Colonic mucosa (tissue), 4 donors: ENCODE results near the gene KDM2A. TPM values are rescaled to one million over a fixed set of nuclear protein-coding genes. Genes with fewer than 3 reads are reported as not detected.

Source experiments
- DNase-seq: peaks from one replicate; pipeline ENCODE4 v3.0.0-alpha.2; 2020
- H3K27ac ChIP-seq: fragments of 200-600 bp; one replicate; pipeline ENCODE4 v1.8.0; 2021
- H3K27me3 ChIP-seq: fragments of 200-600 bp; one replicate; pipeline ENCODE4 v1.8.0; 2021
- H3K36me3 ChIP-seq: fragments of 200-600 bp; one replicate; pipeline ENCODE4 v1.8.0; 2021
- H3K4me1 ChIP-seq: fragments of 200-600 bp; one replicate; pipeline ENCODE4 v1.8.0; 2021; ENCODE audit warnings: mild to moderate bottlenecking
- H3K4me3 ChIP-seq: fragments of 200-600 bp; one replicate; pipeline ENCODE4 v1.8.0; 2021
- H3K9ac ChIP-seq, 2 donors: one replicate each; pipeline ENCODE4 v1.7.0; 2013; ENCODE audit warnings: control low read depth in 2 of 2, low read depth in 2 of 2, low read length in 2 of 2
- H3K9me3 ChIP-seq: fragments of 200-600 bp; one replicate; pipeline ENCODE4 v1.8.0; 2021
- intact Hi-C: fragments of 100-400 bp; cut with DNase I; formaldehyde crosslinking; loops from one replicate; pipeline ENCODE4 v1.14.1; 2022
- total RNA-seq, 2 donors: library from RNA; stranded (reverse); fragmentation: NEBNext Ultra II Directional in 1 of 2; extraction: Animal tissue kit (Norgen Biotek cat#: 25700) in 1 of 2; gene quantifications; one replicate each; pipeline ENCODE4 v1.2.1, GENCODE V29; 2021
- TF ChIP-seq, protein P1 (sequence below): fragments of 200-600 bp; IDR thresholded peaks from one replicate; pipeline ENCODE4 v1.8.0; 2022; ENCODE audit warnings: antibody characterized with exemption, mild to moderate bottlenecking
- donor health status: healthy.
- donor health status: DM: no; HTN: no; CAD: no.
- donor health status: DM: no; HTN: no; CAD: no.

The KDM2A gene
- total RNA-seq, 2 donors from 2014 or later: 63.3 to 80.6 TPM

DNA sequence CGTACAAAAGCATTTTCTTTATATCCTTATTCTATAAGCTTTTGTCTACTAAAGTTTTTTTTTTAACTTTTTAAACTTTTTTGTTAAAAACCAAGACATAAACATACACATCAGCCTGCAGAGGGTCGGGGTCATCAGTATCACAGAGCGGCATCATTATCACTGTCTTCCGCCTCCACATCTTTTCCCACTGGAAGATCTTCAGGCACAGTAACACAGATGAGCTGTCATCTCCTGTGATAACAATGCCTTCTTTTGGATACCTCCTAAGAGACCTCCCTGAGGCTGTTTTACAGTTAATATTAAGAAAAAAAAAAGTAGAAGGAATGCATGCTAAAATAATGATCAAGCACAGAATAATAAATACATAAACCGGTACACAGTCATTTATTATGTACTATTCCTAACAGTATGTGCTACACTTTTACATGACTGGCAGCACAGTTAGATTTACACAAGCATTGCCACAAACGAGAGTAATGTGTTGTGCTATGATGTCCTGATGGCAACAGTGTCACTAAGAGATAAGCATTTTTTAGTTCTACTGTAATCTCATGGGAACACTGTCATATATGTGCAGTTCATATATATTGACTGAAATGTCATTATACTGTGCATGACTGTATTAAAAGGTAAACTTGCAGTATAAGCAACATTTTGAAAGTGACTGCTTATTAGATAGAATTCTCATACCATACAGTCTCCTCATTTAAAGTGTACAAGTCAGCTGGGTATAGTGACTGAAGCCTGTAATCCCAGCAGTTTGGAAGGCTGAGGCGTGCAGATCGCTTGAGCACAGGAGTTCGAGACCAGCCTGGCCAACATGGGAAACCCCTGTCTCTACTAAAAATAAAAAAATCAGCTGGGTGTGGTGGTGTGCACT lies 58.6 kb downstream of the KDM2A start:
- H3K9ac ChIP-seq: no peak overlapping the region
- no peak overlapping the region for H3K4me3 ChIP-seq
- H3K27ac ChIP-seq: no peak overlapping the region
- H3K4me1 ChIP-seq: no peaks in the 10 kb centered on the region
- H3K36me3 ChIP-seq: peaks cover 5% of the 10 kb centered on the region
- H3K27me3 ChIP-seq: no peaks in the 10 kb centered on the region
- no peak for DNase-seq
- TF ChIP-seq, protein P1, sequence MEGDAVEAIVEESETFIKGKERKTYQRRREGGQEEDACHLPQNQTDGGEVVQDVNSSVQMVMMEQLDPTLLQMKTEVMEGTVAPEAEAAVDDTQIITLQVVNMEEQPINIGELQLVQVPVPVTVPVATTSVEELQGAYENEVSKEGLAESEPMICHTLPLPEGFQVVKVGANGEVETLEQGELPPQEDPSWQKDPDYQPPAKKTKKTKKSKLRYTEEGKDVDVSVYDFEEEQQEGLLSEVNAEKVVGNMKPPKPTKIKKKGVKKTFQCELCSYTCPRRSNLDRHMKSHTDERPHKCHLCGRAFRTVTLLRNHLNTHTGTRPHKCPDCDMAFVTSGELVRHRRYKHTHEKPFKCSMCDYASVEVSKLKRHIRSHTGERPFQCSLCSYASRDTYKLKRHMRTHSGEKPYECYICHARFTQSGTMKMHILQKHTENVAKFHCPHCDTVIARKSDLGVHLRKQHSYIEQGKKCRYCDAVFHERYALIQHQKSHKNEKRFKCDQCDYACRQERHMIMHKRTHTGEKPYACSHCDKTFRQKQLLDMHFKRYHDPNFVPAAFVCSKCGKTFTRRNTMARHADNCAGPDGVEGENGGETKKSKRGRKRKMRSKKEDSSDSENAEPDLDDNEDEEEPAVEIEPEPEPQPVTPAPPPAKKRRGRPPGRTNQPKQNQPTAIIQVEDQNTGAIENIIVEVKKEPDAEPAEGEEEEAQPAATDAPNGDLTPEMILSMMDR: no peak
- intact Hi-C loops: no loop called here
- H3K9me3 ChIP-seq: no peaks in the 10 kb centered on the region

DNA sequence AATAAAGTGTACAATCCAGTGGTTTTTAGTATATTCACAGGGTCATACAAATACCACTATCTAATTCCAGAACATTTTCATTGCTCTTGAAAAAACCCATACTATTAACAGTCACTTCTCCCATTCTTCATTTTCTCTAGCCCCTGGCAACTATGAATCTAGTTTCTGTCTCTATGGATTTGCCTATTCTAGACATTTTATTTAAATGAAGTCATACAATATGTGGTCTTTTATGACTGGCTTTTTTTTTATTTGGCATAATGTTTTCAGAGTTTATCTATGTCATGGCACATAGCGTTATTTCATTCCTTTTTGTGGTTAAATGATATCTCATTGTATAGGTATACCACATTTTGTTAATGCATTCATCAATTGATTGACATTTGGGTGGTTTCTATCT lies 59.4 kb downstream of the KDM2A start:
- no peaks in the 10 kb centered on the region for H3K27me3 ChIP-seq
- no peak for DNase-seq
- intact Hi-C loops: no loop called here
- TF ChIP-seq, protein P1: no peak
- H3K27ac ChIP-seq: no peak overlapping the region
- no peaks in the 10 kb centered on the region for H3K9me3 ChIP-seq
- H3K4me3 ChIP-seq: no peak overlapping the region
- peaks cover 12% of the 10 kb centered on the region for H3K36me3 ChIP-seq
- H3K4me1 ChIP-seq: no peaks in the 10 kb centered on the region
- H3K9ac ChIP-seq: no peak overlapping the region

DNA sequence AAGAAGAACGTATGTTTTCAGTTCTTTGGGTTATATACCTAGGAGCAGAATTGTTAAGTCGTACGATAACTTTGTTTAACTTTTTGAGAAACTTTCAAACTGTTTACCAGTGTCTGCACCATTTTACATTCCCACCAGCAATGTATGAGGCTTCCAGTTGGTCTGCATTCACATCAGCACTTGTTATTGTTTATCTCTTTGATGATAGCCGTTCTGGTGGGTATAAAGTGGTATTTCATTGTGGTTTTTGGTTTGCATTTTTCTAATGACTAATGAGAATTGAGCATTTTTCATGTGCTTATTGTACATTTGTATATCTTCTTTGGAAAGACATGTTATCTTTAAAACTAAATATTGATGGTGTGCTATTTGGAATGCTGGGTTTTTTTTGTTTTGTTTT lies 59.8 kb downstream of the KDM2A start:
- no peak overlapping the region for H3K4me3 ChIP-seq
- H3K36me3 ChIP-seq: peaks cover 12% of the 10 kb centered on the region
- no peak overlapping the region for H3K9ac ChIP-seq
- no peak for DNase-seq
- no peaks in the 10 kb centered on the region for H3K4me1 ChIP-seq
- TF ChIP-seq, protein P1: no peak
- intact Hi-C loops: no loop called here
- H3K27ac ChIP-seq: no peak overlapping the region
- H3K27me3 ChIP-seq: no peaks in the 10 kb centered on the region
- no peaks in the 10 kb centered on the region for H3K9me3 ChIP-seq

DNA sequence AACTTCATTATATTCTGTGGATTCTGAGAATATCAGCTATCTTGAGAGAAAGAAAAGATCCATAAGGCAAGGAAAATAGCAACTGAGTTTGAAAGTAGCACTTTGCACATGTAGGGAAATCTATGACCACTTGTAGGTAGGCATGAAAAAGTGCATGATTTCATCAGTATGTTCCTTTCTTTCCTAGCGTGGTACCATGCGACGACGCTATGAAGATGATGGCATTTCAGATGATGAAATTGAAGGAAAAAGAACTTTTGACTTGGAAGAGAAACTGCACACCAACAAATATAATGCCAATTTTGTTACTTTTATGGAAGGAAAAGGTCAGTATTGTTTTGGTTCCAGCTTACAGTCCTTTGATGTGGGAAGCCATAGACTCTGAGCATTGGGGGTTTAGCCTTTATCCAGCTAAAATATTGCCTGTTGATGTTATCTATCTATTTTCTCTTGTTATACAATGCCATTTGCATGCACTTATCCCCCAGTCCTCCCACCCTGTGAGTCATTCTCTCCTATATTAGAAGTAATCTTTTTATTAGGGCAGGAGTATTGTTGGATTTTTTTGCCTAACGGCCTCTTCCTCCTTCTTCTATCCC lies 60.9 kb downstream of the KDM2A start:
- Histone ChIP-seq H3K27me3 (no peaks in the 10 kb centered on the region), H3K4me3 (no peak overlapping the region), H3K4me1 (no peaks in the 10 kb centered on the region), H3K36me3 (peaks cover 12% of the 10 kb centered on the region), H3K9ac (no peak overlapping the region), H3K9me3 (no peaks in the 10 kb centered on the region), H3K27ac (no peak overlapping the region)
- no peak for DNase-seq
- intact Hi-C loops: no loop called here
- TF ChIP-seq, protein P1: no peak

DNA sequence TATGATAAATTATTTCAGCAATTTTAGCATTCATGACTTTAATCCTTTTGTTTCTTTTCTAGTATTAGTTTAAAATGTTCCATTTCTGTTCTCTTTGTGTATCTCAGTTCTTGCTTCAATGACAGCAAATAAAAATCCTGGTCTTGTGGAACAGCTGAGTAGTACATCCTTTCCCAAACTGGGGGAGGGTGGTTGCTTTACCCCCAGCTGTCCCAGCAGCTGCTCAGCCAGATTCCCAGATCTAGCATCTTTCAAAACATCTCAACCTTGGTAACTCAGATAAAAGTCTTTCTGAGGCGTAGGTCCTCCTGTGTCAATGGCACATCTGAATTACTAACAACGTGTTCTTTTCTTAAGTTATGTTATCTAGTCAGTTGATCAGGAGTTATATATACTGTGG lies 75.0 kb downstream of the KDM2A start:
- Histone ChIP-seq H3K9me3 (no peaks in the 10 kb centered on the region), H3K9ac (no peak overlapping the region)

More for the DNA sequence above, 75.0 kb downstream of the KDM2A start:
- DNase-seq: no peak
- H3K4me1 ChIP-seq: peaks cover 8% of the 10 kb centered on the region
- intact Hi-C loops: no loop called here
- H3K4me3 ChIP-seq: no peak overlapping the region
- TF ChIP-seq, protein P1: no peak
- H3K36me3 ChIP-seq: no peaks in the 10 kb centered on the region
- H3K27me3 ChIP-seq: no peaks in the 10 kb centered on the region
- H3K27ac ChIP-seq: no peak overlapping the region
